Neutrophil (primary cell): Measurements from ENCODE around the gene CALML5.

Experiments used
- H3K27ac ChIP-seq: fragments of 200-600 bp; sonication (generic); 2 replicates; pipeline ENCODE4 v1.5.1; 2016; ENCODE audit warnings: mild to moderate bottlenecking, moderate library complexity
- H3K27me3 ChIP-seq: fragments of 200-600 bp; sonication (generic); 2 replicates; pipeline ENCODE4 v1.6.0; 2016; ENCODE audit warnings: mild to moderate bottlenecking
- H3K36me3 ChIP-seq: fragments of 200-600 bp; sonication (generic); 2 replicates; pipeline ENCODE4 v1.5.1; 2017
- H3K4me1 ChIP-seq, 2 experiments: fragments of 200-600 bp in 1 of 2; sonication (generic) in 1 of 2; 1 replicate in 1 of 2; 2 replicates in 1 of 2; pipeline versions ENCODE4 v1.5.1 to v1.6.1; 2013 to 2016; ENCODE audit warnings: low read depth in 1 of 2, low read length in 1 of 2, mild to moderate bottlenecking in 1 of 2, moderate library complexity in 1 of 2; ENCODE audit not compliant: control insufficient read depth in 1 of 2, insufficient read depth in 1 of 2
- H3K4me3 ChIP-seq, 2 experiments: fragments of 200-600 bp in 1 of 2; sonication (generic) in 1 of 2; 1 replicate in 1 of 2; 2 replicates in 1 of 2; pipeline ENCODE4 v1.5.1; 2013 to 2016; ENCODE audit warnings: low read depth in 1 of 2, low read length in 1 of 2, mild to moderate bottlenecking in 1 of 2, moderate library complexity in 1 of 2
- H3K9me3 ChIP-seq: fragments of 200-600 bp; sonication (generic); 2 replicates; pipeline ENCODE4 v1.5.1; 2016
- TF ChIP-seq, protein P1 (sequence below): fragments of 200-600 bp; sonication (generic); IDR thresholded peaks from 2 replicates; pipeline ENCODE4 v1.5.1; 2016; ENCODE audit warnings: antibody characterized with exemption

Gene CALML5

GRCh38 chr10:5485290-5485689, 14.1 kb downstream of the CALML5 start:
- H3K36me3 ChIP-seq, result no peaks in the 10 kb centered on the region
- H3K9me3 ChIP-seq, result no peaks in the 10 kb centered on the region
- TF ChIP-seq, protein P1, sequence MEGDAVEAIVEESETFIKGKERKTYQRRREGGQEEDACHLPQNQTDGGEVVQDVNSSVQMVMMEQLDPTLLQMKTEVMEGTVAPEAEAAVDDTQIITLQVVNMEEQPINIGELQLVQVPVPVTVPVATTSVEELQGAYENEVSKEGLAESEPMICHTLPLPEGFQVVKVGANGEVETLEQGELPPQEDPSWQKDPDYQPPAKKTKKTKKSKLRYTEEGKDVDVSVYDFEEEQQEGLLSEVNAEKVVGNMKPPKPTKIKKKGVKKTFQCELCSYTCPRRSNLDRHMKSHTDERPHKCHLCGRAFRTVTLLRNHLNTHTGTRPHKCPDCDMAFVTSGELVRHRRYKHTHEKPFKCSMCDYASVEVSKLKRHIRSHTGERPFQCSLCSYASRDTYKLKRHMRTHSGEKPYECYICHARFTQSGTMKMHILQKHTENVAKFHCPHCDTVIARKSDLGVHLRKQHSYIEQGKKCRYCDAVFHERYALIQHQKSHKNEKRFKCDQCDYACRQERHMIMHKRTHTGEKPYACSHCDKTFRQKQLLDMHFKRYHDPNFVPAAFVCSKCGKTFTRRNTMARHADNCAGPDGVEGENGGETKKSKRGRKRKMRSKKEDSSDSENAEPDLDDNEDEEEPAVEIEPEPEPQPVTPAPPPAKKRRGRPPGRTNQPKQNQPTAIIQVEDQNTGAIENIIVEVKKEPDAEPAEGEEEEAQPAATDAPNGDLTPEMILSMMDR, result no peak
- no peak overlapping the region for H3K4me3 ChIP-seq
- H3K27me3 ChIP-seq, result no peaks in the 10 kb centered on the region
- no peak overlapping the region for H3K27ac ChIP-seq
- no peaks in the 10 kb centered on the region for H3K4me1 ChIP-seq

DNA sequence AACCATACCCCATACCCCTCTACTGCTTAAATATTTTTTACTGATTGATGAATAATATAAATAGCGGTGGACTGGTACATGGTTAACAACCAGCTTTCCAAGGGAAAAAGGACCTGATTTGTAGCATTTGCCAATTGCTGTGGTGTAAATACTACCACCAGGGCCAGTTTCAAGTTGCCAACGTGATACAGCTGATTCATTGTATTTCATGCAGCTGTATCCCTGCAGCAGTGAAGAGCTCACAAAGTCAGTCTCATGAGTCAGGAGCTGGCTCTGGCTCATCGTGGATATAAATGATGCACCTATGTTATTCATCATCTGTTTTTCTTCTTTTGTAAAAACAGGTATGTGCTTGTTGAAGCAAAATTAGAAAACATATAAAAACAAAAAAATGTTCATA, 15.2 kb downstream of the CALML5 start:
- Histone ChIP-seq H3K27me3 (no peaks in the 10 kb centered on the region), H3K27ac (no peak overlapping the region), H3K36me3 (no peaks in the 10 kb centered on the region), H3K4me3 (no peak overlapping the region), H3K4me1 (no peaks in the 10 kb centered on the region), H3K9me3 (no peaks in the 10 kb centered on the region)
- TF ChIP-seq, protein P1, result no peak

- H3K9me3 ChIP-seq, result no peaks in the 10 kb centered on the region
- H3K4me1 ChIP-seq, result no peaks in the 10 kb centered on the region
- H3K27ac ChIP-seq, result no peak overlapping the region
- TF ChIP-seq, protein P1, result no peak
- no peak overlapping the region for H3K4me3 ChIP-seq
- no peaks in the 10 kb centered on the region for H3K36me3 ChIP-seq
- H3K27me3 ChIP-seq, result no peaks in the 10 kb centered on the region
These were observed 17.4 kb downstream of the CALML5 start for GRCh38 chr10:5482016-5482415.

DNA sequence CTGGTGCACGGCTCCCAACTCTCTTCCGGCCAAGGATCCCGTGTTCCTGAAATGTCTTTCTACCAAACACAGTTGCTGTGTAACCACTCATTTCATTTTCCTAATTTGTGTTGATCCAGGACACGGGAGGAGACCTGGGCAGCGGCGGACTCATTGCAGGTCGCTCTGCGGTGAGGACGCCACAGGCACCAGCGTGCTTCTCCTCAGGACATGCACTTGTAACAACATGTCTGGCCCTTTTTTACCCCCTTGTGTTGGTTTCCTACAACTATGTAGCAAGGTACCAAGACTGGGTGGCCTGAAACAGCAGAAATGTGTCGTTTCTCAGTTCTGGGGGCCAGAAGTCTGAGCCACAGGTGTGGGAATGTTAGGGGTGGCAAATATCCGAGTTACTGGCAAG, 18.2 kb downstream of the CALML5 start:
- H3K36me3 ChIP-seq, result no peaks in the 10 kb centered on the region
- no peak overlapping the region for H3K4me3 ChIP-seq
- H3K27me3 ChIP-seq, result no peaks in the 10 kb centered on the region
- no peaks in the 10 kb centered on the region for H3K4me1 ChIP-seq
- H3K27ac ChIP-seq, result no peak overlapping the region
- no peaks in the 10 kb centered on the region for H3K9me3 ChIP-seq
- TF ChIP-seq, protein P1, result no peak

DNA sequence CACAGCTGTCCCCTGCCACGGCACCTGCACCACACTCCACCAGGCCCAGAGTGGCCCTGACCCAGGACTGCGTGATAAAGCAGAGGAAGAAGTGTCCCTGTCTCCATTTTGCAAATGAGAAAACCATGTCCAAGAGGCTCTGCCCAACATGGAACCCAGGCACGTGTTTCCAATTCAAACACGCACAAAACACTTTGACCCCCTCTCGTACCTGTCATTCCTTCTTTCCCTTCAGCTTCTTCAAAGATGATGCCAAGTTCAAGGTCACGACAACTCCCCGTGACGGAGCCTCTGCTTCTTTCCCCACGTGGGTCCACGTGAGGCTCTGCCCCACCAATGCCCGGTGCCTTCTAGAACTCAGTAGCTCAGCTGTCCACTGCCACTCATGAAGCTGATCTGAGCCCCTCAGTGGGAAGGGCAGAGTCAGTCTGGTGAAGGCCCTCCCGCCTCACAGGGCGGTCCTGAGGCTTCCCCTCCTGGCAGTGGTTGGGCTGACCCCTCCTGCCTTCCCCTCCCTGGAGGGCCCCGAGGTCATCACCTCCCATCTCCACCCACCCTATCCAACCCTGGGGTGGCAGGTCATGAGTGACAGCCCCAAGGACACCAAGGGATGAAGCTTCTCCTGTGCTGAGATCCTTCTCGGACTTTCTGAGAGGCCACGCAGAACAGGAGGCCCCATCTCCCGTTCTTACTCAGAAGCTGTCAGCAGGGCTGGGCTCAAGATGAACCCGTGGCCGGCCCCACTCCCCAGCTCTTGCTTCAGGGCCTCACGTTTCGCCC, 19.0 kb downstream of the CALML5 start:
- Histone ChIP-seq H3K9me3 (no peaks in the 10 kb centered on the region), H3K36me3 (no peaks in the 10 kb centered on the region), H3K27ac (no peak overlapping the region), H3K4me1 (no peaks in the 10 kb centered on the region), H3K27me3 (no peaks in the 10 kb centered on the region), H3K4me3 (no peak overlapping the region)
- TF ChIP-seq, protein P1, result no peak
